ENCODE data around the gene ACSF3. TPM values are rescaled to one million over a fixed set of nuclear protein-coding genes. Genes with fewer than 3 reads are reported as not detected.

ACSF3 gene
- total RNA-seq, result 10 to 100 TPM; 44.4 to 45.3 TPM

DNA sequence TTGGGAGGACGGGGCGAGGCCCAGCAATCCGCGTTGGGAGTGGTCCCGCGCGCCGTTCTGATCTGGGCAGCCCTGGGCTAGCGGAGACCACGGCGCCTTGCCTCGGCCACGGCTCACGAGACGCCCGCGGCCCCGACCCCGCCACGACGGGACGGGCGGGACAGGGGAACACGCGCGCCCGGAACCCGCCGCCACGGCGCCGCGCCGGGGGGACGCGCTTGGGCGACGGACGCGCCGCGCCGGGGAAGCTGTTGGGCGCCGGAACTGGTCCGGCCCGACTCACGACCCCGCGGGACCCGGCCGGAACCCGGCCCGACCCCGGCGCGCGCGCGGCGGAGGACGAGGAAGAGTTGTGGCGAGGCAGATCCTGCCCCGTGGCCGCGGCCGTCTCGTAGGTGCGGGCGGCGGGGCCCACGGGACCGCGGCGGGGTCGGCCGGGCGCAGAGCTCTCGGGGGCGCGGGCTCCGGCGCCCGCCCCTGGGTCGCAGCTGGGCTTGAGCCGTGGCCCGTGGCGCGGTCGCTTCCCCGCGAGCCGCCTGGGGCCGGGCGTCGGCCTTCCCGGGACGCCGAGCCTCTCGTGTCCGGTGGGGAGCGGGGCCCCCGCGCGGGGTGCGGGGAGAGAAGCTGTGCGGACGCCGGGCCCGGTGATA is at the start of gene ACSF3:
Gene ACSF3 (plus strand): TSS at position 251 of the 650 bp plus-strand sequence. CDS start 6,830 bp downstream, outside the sequence.
- Mint-ChIP-seq H3K27ac (peak within 1 kb of the TSS; percentile 86), H3K9me3 (no peaks in the 10 kb centered on the region), H3K4me3 (peak within 1 kb of the TSS; percentile 92), H3K36me3 (ENCODE audit: low read depth) (peaks cover 17% of the 10 kb centered on the region), H3K27me3 (peaks cover 15% of the 10 kb centered on the region), H3K4me1 (peaks cover 46% of the 10 kb centered on the region)
- POLR2A ChIA-PET, result interaction anchor here (0.6 to 1.9 kb wide), 22 partner anchors 8 to 523 kb away, joined by 3 to 26 read pairs (median 4); partner anchors contain the start of genes APRT, TRAPPC2L and ZNF778
- DNase-seq, result peak; percentile 73
- CTCF ChIA-PET, result interaction anchor here (0.6 kb wide), 1 partner anchor 9 kb away, joined by 3 read pairs; no protein-coding TSS in a partner anchor

DNA sequence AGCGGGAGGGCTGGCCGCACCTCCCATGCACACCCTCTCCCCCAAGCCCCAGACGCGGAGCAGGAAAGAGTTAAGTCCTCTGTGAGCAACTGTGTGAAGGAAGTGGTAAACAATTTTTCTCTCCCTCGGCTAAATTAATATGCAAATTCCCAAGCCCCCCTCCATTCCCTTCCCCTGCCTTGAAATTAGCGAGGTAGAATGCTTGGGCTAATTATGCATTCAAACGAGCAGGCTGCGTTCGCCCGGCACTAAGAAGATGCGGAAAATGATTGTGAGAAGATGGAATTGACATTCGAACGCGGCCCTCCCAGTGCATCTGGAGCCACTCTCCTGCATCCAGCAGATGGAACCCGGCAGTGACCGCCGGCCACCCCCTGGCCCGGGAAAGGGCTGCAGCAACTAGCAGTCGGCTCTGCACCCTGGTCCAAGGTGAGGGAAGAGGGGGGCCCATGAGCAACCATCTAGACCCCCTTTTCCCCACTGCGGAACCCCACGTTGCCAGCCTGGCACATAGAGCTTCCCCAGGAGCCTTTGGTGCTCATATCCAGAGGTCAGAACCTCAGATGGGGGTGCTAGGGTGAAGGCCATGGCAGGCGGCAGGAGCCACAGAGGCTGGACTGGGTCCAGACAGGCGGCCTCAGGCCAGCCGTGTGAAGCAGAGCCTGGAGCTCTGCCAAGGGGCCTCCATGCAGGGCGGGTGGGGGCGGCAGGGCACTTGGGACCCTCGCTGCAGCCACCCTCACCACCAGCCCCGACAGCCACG is 49.1 kb upstream of the ACSF3 start:
- CTCF ChIA-PET, result no interaction called here
- H3K36me3 Mint-ChIP-seq (ENCODE audit: low read depth), result no peaks in the 10 kb centered on the region
- peaks cover 2% of the 10 kb centered on the region for H3K4me1 Mint-ChIP-seq
- no peak overlapping the region for H3K27ac Mint-ChIP-seq
- H3K9me3 Mint-ChIP-seq, result no peaks in the 10 kb centered on the region
- DNase-seq, result no peak
- POLR2A ChIA-PET, result no interaction called here
- no peak overlapping the region for H3K4me3 Mint-ChIP-seq
- no peaks in the 10 kb centered on the region for H3K27me3 Mint-ChIP-seq

DNA sequence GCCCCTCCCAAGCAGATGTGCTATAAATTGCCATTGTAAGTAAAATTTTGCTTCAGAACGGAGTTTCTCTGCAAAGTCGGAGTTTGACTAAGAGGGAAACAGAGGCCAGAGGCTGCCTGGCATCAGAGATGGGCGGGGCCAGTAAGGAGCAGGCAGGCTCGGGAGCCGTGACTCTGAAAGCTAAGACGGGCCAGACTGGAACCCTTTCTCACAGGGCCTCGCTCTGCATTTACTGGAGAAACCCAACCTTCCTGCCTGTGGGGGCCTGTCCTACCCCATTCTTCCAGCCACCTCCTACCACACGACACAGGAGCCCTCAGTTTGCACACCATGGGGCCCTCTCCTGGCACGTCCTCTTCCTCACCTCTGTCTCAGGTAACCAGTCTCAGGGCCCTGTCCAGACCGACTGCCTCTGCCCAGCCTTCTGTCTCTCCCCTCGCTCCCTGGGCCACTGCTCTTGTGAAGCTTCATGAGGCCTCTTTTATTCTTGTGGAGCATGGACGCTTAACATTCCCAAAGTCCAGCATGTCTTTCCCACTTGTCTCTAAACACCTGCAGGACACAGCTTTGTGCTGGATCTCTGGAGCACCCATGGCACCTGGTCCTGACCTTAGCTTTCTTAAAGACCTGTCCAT is 48.4 kb upstream of the ACSF3 start:
- Mint-ChIP-seq H3K27me3 (no peaks in the 10 kb centered on the region), H3K9me3 (no peaks in the 10 kb centered on the region), H3K27ac (no peak overlapping the region), H3K4me1 (peaks cover 2% of the 10 kb centered on the region), H3K4me3 (no peak overlapping the region), H3K36me3 (ENCODE audit: low read depth) (no peaks in the 10 kb centered on the region)
- ChIA-PET POLR2A (no interaction called here), CTCF (no interaction called here)
- no peak for DNase-seq

DNA sequence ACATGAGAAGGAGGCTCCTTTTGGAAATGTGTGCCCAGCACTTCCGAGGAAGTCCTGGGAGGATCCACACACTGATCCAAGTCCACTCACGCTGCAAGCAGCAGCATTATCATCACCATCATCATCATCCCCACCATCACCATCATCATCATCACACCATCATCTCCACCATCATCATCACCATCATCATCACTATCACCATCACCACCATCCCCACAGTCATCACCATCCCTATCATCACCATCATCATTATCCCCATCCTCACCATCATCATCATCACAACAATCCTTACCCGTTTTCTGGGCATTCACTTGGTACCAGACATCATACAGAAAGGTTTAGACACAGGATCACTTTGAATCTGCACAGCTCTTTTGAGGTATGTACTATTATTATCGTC is 47.8 kb upstream of the ACSF3 start:
- Mint-ChIP-seq H3K4me1 (peaks cover 2% of the 10 kb centered on the region), H3K36me3 (ENCODE audit: low read depth) (no peaks in the 10 kb centered on the region)

DNA sequence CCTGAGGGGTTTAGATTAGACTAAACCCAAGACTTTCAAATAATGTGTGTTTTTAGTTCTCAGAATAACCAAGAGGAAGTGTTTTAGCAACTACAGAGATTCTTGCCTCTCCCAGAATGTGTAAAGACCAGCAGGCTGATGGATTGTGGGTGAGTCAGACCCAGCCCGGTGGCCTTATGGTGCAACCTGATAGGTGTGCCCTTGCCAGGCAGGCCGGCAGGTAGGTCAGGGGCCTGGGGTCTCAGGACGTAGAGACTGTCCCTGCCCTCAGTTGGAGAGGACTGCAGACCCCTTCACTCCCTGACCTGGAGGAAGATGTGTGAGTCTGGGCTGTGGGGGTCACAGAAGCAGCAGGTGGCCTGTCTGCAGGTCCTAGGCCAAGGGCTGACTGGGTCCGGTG is 47.2 kb upstream of the ACSF3 start:
- POLR2A ChIA-PET, result no interaction called here
- no peak for DNase-seq
- H3K27ac Mint-ChIP-seq, result no peak overlapping the region

More for the DNA sequence above, 47.8 kb upstream of the ACSF3 start:
- no peak overlapping the region for H3K4me3 Mint-ChIP-seq
- ChIA-PET CTCF (no interaction called here), POLR2A (no interaction called here)
- no peaks in the 10 kb centered on the region for H3K27me3 Mint-ChIP-seq
- no peak for DNase-seq
- no peaks in the 10 kb centered on the region for H3K9me3 Mint-ChIP-seq
- no peak overlapping the region for H3K27ac Mint-ChIP-seq

DNA sequence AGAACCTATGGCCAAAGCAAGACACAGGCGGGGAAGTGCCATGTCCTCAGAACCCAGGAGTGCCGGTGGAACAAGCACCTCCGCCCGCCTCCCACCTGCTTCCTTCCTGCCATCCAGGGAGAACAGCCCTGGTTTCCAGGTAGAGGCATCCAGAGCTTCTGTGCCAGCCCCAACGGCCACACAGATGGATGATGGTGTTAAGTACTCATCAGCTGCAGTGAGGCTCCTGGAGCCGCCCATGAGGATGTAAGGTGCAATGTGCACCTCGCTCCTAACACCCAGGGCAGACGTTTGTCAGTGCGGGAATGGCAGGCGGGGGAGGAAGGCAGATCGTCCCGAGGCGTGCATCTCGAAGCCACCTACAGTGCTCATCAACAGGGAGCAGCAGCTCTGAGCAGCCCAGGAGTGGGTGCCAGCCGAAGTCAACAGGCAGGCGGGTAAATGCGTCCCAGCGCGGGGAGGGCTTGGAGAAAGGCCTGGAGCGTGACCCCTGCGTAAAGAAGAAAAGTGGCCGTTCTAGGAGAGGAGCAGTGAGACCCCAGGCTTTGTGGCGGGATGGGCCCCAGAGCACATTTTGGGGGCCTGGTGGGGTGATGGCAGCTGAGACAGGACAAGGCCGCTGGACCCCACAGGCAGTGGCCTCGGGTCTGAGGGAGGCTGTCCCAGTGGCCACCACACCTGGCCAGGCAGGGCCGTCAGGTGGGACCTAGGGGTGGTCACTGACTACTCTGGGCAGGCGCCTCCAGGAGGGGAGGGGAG is 46.1 kb upstream of the ACSF3 start:
- no peaks in the 10 kb centered on the region for H3K36me3 Mint-ChIP-seq (ENCODE audit: low read depth)
- H3K4me1 Mint-ChIP-seq, result peaks cover 2% of the 10 kb centered on the region
- DNase-seq, result no peak
- H3K4me3 Mint-ChIP-seq, result no peak overlapping the region
- ChIA-PET POLR2A (no interaction called here), CTCF (no interaction called here)
- no peaks in the 10 kb centered on the region for H3K9me3 Mint-ChIP-seq
- H3K27ac Mint-ChIP-seq, result no peak overlapping the region
- H3K27me3 Mint-ChIP-seq, result no peaks in the 10 kb centered on the region

More for the DNA sequence above, 47.2 kb upstream of the ACSF3 start:
- Mint-ChIP-seq H3K36me3 (ENCODE audit: low read depth) (no peaks in the 10 kb centered on the region), H3K4me1 (peaks cover 2% of the 10 kb centered on the region), H3K4me3 (no peak overlapping the region), H3K27me3 (no peaks in the 10 kb centered on the region), H3K9me3 (no peaks in the 10 kb centered on the region)
- CTCF ChIA-PET, result no interaction called here

DNA sequence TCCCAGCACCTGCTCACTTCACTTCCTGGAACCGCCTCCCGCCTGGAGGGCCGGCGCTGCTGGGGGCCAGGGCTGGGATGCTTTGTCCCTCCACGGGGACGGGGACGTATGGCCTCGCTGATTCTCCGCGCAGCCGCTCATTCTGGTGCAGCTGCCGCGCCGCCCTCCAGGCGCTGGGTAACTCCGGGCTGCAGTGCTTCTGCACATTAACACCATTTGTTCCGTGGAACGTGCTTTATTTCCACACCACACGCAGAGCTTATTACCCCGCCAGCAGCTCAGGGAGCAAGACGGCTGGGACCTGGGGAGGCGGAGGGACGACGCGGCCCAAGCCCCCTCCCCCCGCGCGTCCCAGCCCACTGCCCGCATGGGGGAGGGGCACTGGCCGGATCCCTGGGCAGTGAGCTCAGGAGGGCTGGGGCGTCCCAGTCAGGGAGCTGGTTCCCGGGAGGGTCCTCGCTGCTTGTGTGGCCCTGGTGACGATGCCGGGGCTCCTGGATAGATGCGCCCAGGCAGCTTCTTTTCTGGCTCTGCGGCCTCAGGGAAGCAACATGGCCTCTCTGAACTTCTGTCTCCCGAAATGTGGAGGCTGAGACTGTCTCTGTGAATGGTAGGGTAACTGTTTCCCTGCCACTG is 45.4 kb upstream of the ACSF3 start:
- no peak overlapping the region for H3K27ac Mint-ChIP-seq
- ChIA-PET CTCF (no interaction called here), POLR2A (no interaction called here)
- no peaks in the 10 kb centered on the region for H3K9me3 Mint-ChIP-seq
- no peaks in the 10 kb centered on the region for H3K27me3 Mint-ChIP-seq
- H3K36me3 Mint-ChIP-seq (ENCODE audit: low read depth), result no peaks in the 10 kb centered on the region
- peaks cover 2% of the 10 kb centered on the region for H3K4me1 Mint-ChIP-seq
- DNase-seq, result no peak
- no peak overlapping the region for H3K4me3 Mint-ChIP-seq

DNA sequence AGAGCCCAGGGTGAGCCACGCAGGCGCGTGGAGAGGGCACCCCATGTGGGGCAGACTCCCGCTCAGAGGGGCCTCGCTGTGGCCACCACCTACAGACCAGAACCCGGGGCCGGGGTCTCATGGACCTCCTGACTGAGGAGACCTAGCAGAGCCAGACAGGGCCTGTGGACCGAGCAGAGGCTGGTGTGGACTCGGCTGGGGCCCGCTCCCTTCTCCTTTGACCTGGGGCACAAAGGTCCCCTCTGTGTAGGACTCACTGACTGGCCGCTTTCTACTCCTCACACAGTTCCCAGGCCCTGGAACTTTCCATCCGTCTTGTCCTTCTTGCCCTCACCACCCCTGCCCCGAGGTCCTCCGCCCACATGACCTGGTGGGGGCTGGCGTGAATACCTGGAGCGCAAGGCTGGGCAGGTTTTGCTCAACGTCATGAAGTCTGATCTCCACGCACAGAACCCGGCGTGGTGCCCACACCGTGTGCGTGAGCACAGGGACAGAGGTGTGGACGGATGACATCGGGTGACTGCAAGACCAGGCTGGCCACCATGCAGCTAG is 44.7 kb upstream of the ACSF3 start:
- Mint-ChIP-seq H3K9me3 (no peaks in the 10 kb centered on the region), H3K4me1 (peaks cover 2% of the 10 kb centered on the region), H3K27ac (no peak overlapping the region), H3K36me3 (ENCODE audit: low read depth) (no peaks in the 10 kb centered on the region), H3K4me3 (no peak overlapping the region), H3K27me3 (no peaks in the 10 kb centered on the region)
- CTCF ChIA-PET, result no interaction called here
- POLR2A ChIA-PET, result no interaction called here
- no peak for DNase-seq

DNA sequence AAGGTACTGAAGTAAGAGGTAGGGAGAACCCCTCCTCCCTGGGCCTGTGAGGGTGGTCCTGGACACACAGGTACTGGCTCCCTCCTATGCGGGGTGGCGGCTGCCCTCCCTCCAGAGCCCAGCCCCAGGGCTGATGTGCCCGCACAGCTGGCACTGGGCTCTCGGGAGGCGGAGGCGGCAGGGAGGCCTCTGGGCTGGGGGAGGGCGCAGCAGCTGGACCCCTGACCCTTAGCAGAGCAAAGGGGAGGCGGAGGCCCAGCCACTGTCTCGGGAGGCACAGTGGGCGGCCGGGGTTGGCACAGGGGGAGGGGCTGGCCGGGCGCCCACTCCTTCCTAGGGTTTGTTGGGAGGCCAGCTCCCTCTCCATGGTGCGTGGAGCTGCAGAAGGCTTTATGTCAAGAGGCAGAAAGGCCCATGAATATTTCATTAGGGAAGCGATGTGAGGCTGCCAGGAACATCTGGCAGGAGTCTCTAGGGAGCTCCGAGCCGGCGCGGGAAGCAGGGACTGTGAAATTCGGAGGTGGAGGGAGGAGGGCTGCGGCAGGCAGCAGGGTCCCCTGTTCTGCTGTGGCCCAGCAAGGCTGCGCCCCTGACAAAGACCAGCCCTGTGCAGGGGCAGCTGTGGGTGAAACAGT is 44.1 kb upstream of the ACSF3 start:
- Mint-ChIP-seq H3K27me3 (no peaks in the 10 kb centered on the region), H3K36me3 (ENCODE audit: low read depth) (no peaks in the 10 kb centered on the region), H3K9me3 (no peaks in the 10 kb centered on the region), H3K4me3 (no peak overlapping the region), H3K4me1 (peaks cover 2% of the 10 kb centered on the region), H3K27ac (no peak overlapping the region)
- DNase-seq, result no peak
- ChIA-PET POLR2A (no interaction called here), CTCF (no interaction called here)

DNA sequence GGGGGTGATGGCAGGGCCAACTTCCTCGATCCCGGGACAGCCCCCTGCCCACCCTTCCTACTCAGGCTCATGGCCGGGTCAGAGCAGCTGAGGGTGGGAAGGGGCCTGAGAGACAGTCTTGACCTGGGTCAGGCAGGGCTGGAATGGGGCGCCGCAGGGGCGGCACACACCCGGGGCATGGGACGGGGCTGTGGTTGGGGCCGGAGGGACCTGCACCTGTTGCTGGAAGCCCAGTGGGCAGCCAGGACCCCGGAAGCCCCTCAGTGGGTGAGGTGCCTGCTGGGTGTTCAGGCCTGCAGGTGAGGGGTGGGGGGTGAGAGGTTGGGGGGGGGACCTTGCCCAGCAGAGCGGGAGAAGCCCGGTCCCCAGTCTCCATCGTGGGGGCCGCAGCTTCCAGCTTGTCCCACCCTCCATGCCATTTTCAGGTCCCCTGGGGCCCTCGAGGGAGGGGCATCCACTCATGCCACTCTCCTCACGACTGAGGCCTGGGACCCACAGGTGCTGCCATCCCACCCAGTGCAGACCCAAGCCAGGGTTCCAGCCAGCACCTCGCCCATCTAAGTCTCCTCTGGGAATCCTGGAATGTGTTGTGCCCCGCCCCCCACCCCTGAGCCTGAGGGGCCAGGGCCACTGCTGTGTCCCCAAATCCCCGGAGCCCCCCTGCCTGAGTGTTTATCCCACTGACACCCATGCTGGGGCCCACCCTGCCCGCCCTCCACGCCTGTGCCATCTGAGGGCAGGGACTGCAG is 43.4 kb upstream of the ACSF3 start:
- Mint-ChIP-seq H3K9me3 (no peaks in the 10 kb centered on the region), H3K4me3 (no peak overlapping the region), H3K36me3 (ENCODE audit: low read depth) (no peaks in the 10 kb centered on the region), H3K27ac (no peak overlapping the region), H3K27me3 (no peaks in the 10 kb centered on the region), H3K4me1 (peaks cover 2% of the 10 kb centered on the region)
- ChIA-PET POLR2A (no interaction called here), CTCF (no interaction called here)
- no peak for DNase-seq

DNA sequence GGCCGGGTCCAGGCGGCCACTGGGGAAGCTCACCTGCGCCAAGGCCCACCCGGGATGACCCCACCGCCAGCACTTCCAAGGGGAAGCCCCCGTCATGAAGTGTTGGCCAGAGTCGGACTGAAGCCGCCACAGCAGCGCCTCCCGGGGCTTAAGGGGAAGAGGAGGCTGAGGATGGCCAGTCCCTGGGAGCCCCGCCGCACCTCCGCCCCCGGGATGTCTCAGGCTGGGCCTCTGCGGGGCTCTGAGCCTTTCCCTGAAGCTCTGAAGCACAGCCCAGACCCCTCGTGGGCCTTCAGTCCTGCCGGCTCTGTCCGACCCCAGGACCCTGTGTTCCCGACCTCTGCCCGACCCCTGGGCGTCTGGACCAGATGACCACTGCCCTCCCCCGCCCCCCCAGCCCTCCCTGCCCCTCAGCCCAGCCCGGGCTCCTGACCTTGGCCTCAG is 42.8 kb upstream of the ACSF3 start:
- Mint-ChIP-seq H3K27ac (no peak overlapping the region), H3K36me3 (ENCODE audit: low read depth) (no peaks in the 10 kb centered on the region), H3K9me3 (no peaks in the 10 kb centered on the region), H3K27me3 (no peaks in the 10 kb centered on the region), H3K4me3 (no peak overlapping the region), H3K4me1 (peaks cover 2% of the 10 kb centered on the region)
- ChIA-PET CTCF (interaction anchor here (0.5 kb wide), 1 partner anchor 29 kb away, joined by 4 read pairs; no protein-coding TSS in a partner anchor), POLR2A (no interaction called here)
- DNase-seq, result no peak
